ENCODE data around the gene WNT7A.
"Not testable (repeated sequence)": the region's sequence is repeated elsewhere in the genome, so short reads cannot be mapped to it uniquely, and the experiment has no call there.

Gene WNT7A

DNA sequence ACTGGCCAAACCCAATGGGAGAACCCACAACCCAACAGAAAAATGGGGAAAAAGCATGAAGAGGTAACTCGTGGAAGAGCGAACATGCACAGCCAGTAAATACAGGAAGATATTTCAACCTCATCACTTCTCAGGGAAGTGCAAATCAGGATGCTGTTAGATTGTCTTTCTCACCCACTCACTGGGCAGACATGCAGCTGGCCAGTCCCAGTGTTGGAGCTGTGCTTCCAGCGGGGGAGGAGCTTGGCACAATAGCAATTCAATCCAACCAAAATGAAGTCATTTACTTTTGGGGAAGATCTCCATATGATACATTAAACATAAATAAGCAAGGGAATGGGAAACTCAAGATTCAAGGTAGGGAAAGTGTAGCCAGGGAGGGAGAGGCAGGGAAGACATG lies 12.1 kb downstream of the WNT7A start:
- no peak for FAIRE-seq
- no peak for DNase-seq (ENCODE audit: extremely low spot score, insufficient read length, low read depth)

DNA sequence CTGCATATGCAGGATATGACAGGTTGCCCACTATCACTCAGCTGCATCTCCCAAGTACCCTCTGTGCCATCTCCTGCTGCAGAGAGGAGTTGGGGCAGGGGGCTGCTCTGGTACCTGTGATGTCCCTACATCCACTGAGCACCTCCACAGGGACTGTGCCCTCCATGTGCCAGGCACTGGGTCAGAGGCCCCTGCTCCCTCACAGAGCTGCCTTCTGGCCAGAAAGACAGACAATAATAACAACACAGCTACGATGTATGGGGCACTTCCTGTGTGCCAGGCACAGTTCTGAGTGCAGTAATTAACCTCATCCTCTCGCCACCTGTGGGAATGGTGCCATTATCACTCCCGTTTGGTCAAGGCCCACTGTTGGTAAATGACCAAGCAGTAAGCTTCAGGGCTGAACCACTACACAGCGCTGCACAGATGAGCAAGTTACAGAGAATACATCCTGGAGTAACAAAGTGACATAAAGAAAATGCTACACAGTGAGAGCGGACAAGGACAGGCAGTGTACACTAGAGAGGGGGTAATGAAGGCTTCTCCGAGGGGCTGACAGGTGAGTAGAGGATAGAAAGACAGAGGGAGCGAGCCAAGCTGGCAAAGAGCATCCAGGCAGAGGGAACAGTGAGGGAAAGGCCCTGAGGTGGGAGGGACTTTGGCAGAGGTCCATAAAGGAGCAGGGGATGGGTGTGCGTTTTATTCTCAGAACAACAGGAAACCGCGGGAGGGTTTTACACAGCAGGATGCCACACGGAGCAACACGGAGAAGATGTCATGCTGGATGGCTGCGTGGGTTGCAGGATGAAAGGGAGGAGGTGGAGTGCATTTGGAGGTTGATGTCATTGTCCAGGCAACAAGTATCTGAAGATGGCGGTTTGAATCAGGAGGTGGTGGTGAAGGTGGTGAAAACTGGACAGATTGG lies 13.6 kb downstream of the WNT7A start:
- no peak for DNase-seq (ENCODE audit: extremely low spot score, insufficient read length, low read depth)
- FAIRE-seq: no peak

DNA sequence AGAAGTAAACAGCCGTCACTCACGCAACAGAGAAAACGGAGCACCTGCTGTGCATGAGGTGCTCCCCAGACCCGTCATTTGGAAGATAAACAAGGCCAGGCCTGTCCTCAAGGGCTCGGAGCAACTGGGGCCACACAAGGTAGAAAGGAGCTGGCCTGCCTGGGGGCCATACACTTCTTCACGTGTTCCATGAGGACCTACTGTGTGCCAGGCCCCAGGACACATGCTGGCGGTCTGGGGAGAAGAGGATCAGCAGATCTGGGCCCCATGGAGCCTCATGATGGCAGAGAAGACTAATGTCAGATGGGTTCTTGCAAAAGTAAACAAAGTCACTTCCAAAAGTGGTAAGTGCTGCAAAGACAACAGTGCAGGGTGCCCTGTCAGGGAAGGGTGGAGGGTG lies 14.3 kb downstream of the WNT7A start:
- no peak for FAIRE-seq
- DNase-seq (ENCODE audit: extremely low spot score, insufficient read length, low read depth): no peak

DNA sequence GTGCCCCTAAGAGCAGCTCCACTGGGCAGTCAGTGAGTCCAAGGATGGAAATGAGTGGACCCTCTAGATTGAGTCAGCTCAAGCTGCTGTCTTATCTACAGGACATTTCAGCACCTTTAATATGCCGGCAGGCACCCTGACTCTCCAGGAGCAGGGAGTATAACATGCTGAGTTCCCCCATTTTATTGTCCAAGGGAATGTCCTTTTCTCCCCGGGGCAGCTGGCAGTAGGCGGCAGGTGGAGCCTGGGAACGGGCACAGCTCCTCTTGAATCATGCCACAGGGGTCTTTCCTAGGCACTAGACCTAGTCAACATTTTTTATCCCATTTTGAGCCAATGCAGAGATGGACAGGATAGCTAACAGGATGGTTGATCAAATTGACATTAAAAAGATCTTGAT lies 14.8 kb downstream of the WNT7A start:
- DNase-seq (ENCODE audit: extremely low spot score, insufficient read length, low read depth) (no peak), FAIRE-seq (no peak)

DNA sequence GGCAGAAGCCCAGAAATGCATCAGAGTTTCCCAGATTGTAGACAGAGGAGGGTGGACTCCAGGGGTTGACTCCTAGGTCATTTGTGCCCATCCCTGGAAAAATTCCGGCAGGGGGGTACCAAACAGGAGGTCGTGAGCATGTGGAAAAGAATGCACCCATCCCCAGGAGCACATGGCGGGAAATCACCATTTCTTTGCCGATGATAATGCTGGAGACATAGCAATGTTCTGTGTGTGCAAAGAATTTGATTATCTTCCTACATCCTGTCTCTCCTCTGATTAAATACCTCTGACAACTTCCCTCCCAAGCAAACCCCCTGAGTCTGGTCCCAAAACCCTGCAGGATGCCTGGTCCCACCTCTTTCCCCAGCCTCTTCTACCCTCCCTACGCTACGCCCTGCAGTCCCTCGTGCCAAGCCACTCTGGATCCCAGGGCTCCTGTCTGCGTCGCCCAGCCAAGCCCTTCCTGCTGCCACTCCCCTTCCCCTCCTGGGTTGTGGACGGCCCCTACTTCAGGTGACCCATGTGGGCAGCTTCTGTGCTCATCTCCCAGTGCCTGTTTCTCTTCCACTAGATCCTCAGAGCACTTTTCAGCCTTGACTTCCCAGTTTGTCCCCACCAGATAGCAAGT lies 15.8 kb downstream of the WNT7A start:
- DNase-seq (ENCODE audit: extremely low spot score, insufficient read length, low read depth): no peak
- FAIRE-seq: no peak

DNA sequence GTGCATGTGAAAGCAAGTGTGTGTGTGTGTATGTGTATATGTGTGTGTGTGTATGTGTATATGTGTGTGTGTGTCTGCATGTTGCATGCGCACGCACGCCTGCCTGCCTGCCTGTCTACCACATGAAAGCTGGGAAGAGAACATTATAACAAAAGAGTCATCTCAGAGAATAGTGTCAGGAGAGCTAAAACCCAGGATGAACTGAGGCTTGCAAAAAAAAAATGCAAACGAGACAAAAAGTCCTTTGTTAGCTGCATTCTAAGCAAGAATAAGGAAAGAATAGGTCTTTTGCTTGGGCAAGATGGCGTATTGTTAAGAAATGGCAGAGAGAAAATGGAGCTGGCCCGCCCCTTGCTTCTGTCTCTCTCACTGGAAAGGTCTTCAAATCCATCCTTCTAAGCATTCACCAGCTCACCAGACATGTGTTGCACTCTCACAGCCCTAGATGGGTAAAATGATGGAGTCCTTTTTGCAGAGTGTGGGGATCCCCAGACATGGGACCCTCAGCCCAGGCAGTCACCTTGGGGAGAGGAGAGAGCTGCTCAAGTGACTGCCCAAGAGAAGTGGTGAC lies 16.4 kb downstream of the WNT7A start:
- FAIRE-seq (no peak), DNase-seq (ENCODE audit: extremely low spot score, insufficient read length, low read depth) (no peak)

DNA sequence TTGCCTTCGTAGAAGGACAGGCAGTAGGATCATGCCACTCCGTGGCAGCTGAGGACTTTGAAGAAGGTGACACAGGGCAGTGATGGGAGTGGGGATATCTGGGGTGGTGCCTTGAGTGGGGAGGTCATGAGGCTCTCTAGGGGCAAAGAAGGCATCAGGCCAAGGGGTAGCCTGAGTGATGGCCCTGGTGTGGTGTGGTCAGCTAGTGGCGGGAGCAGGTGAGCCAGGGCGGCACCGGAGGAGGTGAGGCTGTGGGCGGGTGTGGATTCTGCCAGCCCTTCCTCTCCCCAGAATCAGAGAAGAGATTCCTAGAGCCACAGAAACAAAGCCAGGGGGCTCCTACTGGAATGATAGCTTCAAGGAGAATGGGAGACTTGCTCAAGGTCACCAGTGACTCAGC lies 18.4 kb downstream of the WNT7A start:
- FAIRE-seq: no peak
- no peak for DNase-seq (ENCODE audit: extremely low spot score, insufficient read length, low read depth)

DNA sequence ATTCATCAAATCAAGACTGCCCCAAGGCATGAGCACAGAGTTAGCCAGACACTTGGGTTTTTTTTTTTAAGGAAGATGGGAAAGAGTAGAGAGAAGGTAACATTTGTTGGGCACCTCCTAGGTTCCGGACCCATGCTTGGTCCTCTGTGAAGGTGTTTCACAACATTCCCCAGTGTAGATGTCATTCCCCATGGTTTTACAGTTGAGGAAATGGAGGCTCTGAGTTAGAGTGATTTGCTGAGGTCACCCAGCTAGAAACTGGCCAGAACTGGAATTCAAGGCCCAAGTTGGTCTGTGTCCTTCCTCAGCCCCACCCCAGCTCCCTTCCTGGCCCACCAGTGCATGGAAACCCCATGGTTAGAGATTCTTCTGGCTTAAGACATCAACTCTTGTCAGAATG lies 19.9 kb downstream of the WNT7A start:
- FAIRE-seq (no peak), DNase-seq (ENCODE audit: extremely low spot score, insufficient read length, low read depth) (no peak)

DNA sequence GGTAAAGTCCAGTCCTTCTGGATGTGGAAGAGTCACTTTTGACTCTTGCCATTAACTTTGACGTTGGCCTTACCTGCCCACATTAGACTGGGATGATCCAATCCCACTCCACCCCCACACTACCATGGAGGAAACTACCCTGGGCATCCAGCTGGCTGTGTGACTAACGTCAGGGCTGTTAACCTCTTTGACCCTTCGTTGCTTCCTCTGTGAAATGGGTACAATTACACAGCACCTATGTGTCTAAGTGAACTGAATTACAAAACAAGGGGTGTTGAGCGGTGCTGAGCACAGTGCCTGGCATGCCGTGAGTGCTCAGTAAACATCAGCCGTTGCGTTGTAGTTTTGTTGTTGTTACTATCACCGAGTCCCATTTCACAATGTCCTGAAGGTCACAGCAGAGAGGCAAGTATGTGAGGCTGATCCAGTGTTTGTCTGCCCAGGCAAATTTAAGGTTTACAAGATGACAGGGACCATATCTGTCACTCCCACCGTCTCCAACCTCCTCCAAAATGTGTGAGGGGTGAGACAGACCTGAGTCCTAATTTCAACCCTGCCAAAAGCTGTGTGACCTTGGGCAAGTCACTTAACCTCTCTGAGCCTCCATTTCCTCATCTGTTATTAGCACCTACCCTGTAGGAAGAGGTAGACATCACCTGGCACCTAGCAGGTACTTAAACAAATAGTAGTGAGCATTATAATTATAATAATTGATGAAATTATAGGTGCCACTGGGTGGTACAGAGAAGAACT lies 20.9 kb downstream of the WNT7A start:
- FAIRE-seq: no peak
- no peak for DNase-seq (ENCODE audit: extremely low spot score, insufficient read length, low read depth)

DNA sequence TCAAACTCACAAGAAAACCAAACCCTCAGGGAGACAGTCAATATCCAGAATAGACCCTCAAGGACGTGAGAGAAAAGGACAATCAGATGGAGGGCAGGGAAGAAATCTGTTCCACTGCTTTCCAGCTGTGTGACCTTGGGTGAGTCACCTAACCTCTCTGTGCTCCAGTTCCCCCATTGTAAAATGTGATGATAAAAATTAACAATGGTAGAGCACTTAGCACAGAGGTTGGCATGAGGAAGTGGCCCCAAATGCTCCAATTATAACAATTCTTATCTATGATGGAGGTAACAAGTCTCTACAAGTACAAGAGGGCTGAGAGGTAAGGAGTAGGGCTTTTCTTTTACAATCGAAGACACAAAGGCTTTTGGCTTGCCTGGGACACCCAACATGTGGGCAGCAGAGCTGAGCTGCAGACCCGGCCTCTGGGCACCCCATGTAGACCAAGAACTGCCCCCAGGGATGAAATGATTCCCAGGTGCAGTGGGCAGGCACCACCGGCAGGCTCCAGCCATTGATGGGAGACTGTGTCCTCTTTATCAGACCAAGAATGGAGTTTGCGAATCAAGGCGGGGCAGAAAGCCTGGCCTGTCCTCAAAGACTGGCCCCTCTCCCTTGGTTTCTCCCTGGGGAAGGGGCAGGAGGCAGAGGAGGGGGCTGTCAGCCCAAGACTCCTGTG lies 22.0 kb downstream of the WNT7A start:
- no peak for FAIRE-seq

DNA sequence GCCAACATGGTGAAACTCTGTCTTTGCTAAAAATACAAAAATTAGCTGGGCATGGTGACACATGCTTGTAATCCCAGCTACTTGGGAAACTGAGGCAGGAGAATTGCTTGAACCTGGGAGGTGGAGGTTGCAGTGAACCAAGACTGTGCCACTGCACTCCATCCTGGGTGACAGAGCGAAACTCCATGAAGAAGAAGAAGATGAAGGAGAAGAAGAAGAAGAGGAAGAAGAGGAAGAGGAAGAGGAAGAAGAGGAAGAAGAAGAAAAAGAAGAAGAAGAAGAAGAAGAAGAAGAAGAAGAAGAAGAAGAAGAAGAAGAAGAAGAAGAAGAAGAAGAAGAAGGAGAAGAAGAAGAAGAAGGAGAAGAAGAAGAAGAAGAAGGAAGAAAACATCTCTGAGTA lies 23.2 kb downstream of the WNT7A start:
- not testable (repeated sequence) for DNase-seq (ENCODE audit: extremely low spot score, insufficient read length, low read depth); FAIRE-seq

More for the DNA sequence above, 22.0 kb downstream of the WNT7A start:
- DNase-seq (ENCODE audit: extremely low spot score, insufficient read length, low read depth): no peak

DNA sequence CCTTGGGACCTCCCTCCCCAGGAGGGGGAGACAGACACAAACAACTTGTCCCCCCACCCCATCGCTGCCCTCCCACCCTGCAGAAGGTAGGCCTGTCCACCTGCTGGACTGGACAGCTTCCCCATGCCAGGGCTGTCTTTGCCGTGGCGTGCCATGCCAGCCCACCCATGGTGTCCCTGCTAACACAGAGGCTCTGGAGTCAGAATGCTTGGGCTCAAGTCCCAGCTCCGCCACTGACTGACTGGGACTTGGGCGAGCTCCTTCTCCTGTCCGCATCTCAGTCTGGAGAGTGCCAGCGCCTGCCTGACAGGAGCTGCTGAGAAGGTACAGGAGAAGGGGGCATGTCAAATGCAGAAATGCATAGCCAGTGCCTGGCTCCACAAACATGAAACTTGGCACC lies 23.9 kb downstream of the WNT7A start:
- DNase-seq (ENCODE audit: extremely low spot score, insufficient read length, low read depth) (no peak), FAIRE-seq (no peak)

DNA sequence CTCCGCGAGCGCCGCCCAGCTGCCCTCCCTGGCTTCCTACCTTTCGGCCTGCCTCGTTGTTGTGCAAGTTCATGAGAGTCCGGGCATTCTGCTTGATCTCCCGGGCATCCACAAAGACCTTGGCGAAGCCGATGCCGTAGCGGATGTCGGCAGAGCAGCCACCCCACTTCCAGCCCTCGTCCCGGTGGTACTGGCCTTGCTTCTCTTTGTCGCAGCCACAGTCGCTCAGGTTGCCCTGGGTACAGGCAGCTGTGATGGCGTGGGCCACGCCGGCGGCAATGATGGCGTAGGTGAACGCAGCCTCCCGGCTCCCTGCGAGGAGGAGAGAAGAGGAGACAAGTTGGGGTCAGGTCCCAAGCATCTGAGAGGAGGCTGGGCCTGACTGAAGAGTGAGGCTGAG lies 25.4 kb downstream of the WNT7A start:
- DNase-seq (ENCODE audit: extremely low spot score, insufficient read length, low read depth): no peak
- no peak for FAIRE-seq

DNA sequence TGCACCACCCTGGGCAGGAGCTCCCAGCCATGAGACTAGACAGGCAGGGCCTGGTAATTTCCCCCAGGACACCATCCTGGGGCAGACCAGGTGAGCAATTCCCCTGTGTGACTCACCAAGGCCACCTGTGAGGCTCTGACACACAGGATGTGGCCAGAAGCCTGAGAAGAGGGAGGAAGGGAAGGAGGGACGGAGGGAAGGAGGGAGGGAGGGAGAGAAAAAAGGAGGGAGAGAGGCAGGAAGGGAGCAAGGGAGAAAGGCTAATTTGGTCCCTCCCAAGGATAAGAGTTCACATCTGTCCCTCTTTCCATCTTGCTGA lies 25.9 kb downstream of the WNT7A start:
- FAIRE-seq (no peak), DNase-seq (ENCODE audit: extremely low spot score, insufficient read length, low read depth) (no peak)

DNA sequence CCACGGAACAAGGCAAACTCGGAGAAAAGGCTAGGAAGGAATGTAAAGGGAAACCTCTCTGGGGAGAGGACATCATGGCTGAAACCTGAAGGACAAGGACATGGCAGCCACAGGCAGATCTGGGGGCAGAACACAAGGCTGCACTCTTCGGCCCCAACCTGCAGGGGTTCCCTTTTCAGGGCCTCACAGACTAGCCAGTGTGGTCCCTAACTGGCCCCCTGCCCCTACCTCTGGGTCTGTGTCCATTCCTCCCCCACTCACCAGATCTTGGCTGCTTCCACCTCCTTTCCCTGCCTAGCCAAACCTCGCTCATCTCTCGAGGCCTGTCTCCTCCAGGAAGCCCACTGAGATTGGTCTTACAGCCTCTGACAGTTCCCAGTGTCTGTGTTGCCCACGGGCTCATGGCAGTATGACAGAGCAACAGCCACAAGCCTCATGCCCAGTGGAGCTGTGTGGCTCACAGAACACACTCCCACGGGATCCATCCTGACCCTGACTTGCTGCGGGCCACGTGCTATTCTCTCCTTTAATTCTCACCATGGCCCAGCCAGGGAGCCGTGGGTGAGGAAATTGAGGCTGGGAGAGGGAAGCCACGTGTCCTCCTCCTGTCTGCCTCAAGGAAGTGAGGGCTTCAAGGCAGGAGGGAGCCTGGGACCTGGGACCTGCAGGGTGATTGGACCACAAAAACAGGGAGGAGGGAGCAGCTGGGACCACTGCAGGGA lies 26.5 kb downstream of the WNT7A start:
- no peak for DNase-seq (ENCODE audit: extremely low spot score, insufficient read length, low read depth)
- FAIRE-seq: no peak

DNA sequence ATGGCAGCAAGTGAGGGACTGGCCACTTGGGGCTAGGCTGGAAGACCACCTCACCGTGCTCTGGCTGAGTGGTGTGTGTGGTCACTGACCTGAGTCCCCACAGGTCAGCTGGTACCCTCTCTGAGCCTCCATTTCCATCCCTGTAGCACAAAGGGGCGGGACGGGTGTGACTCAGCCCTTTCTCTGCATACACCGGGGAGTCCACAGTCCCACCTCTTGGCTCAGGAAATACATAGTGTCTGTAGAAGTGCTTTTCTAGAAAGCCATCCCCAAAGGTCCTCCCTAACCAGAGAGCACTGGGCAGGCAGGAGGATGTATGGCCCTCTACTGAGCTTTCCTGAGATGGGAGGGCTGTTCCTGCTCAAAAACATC lies 27.2 kb downstream of the WNT7A start:
- no peak for FAIRE-seq
- no peak for DNase-seq (ENCODE audit: extremely low spot score, insufficient read length, low read depth)

DNA sequence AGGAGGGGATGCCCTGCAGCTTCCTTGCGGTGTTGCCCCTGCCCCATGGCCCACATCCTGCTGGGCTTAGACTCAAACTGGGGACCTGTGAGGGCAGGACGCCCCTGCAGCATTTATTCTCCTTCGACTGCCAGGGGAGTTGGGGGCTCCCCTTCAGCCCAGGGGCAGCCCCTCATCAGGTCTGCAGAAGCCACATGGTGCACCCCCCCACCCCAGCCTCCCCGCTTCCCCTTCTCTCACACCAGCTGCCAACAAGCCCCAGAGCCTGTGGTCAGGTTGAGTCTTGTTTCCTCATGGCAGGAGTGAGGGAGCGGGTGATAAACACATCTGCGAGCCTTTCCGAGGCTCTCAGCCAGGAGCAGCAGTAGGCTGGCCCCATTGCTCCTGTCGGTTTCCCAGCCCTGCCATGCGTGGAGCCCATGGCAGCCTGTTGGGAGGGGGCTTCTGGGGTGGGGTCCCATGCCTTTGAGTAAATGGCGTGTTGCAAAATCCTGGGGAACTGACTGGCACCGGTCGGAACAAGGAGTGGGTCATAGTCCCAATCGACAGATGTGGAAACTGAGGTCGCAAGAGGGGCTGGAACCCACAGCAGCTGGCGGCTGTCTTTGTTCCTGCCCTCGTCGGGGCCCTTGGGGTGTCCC lies 27.8 kb downstream of the WNT7A start:
- DNase-seq (ENCODE audit: extremely low spot score, insufficient read length, low read depth) (no peak), FAIRE-seq (no peak)

DNA sequence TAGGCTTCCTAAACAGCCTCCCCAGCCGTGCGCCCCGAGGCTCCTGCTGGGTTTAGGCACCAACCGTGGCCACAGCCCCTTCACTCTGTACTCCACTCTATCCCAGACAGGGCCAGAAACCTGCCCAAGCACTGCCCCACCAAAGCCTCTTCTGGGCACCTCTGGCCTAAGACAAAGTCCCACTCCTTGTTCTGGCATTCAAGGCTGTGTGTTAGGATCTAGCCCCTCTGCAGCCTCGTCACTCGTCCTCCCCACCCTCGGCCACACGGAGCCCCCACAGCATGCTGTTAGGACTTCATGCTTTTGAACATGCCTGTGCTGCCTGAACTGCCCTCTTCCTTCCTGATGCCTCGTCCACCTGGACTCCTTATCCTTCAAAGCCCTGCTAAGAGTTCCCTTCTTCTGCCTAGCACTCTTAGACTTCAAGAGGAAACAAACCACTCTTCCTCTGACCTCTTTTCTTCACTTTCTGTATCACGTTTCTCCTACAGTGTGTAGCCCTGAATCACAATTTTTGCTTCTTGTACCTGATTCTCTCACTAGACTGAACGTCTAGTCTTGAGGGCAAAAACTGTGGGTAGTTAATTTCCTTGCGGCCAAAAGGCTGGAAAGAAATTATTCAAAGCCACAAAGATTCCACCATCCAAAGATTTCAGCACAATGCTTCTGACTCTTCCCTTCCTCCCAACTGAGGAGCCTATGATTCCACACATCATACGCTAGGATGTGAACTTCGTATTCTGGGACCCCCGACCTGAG lies 28.6 kb downstream of the WNT7A start:
- DNase-seq (ENCODE audit: extremely low spot score, insufficient read length, low read depth): no peak
- no peak for FAIRE-seq
